H7 (cell line): ENCODE measurements around the gene UQCRH. TPM values are rescaled to one million over a fixed set of nuclear protein-coding genes. Genes with fewer than 3 reads are reported as not detected.
"Not testable (repeated sequence)": the region's sequence is repeated elsewhere in the genome, so short reads cannot be mapped to it uniquely, and the experiment has no call there.

Experiments
- DNase-seq: peaks from one replicate; pipeline ENCODE4 v3.0.0; 2012
- H3K27me3 ChIP-seq: 2 replicates; pipeline ENCODE4 v1.6.0; 2011; ENCODE audit warnings: mild to moderate bottlenecking, low read length; ENCODE audit not compliant: control insufficient read depth, insufficient read depth
- H3K36me3 ChIP-seq: replicated peaks from 2 replicates; pipeline ENCODE4 v1.5.1; 2011; ENCODE audit warnings: low read length; ENCODE audit not compliant: control insufficient read depth, insufficient read depth
- H3K4me3 ChIP-seq: 2 replicates; pipeline ENCODE4 v1.5.1; 2011; ENCODE audit warnings: low read depth, mild to moderate bottlenecking, control low read depth, low read length, moderate library complexity; ENCODE audit not compliant: insufficient read depth
- total RNA-seq: library from RNA; depleted of rRNA; stranded (reverse); fragments of >200 nt; shearing (Covaris generic); gene quantifications from 2 replicates; pipeline ENCODE4 v1.2.3, GENCODE V29; 2014

UQCRH gene
- total RNA-seq, 1 experiment from 2014 or later: 909 TPM

- Histone ChIP-seq H3K27me3 (no peaks in the 10 kb centered on the region), H3K4me3 (no peak overlapping the region), H3K36me3 (peaks cover 26% of the 10 kb centered on the region)
- no peak for DNase-seq
Observed at GRCh38 chr1:46309401-46310159, 6.1 kb downstream of the UQCRH start.

DNA sequence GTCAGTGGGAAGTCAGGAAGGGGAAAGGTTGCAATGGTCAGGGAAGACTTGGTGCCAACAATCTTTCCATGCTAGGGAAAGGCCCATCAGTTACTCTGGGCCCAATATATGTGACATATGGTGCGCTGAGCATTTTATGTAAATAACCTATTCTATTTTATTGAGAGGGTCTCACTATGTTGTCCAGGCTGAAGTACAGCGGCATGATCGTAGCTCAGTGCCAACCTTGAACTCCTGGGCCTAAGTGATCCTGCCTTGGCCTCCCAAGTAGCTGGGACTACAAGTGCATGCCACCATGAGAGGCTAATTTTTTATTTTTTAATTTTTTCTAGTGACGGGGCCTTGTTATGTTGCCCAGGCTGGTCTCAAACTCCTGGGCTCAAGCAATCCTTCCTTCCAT lies 6.8 kb downstream of the UQCRH start:
- peaks cover 28% of the 10 kb centered on the region for H3K36me3 ChIP-seq

DNA sequence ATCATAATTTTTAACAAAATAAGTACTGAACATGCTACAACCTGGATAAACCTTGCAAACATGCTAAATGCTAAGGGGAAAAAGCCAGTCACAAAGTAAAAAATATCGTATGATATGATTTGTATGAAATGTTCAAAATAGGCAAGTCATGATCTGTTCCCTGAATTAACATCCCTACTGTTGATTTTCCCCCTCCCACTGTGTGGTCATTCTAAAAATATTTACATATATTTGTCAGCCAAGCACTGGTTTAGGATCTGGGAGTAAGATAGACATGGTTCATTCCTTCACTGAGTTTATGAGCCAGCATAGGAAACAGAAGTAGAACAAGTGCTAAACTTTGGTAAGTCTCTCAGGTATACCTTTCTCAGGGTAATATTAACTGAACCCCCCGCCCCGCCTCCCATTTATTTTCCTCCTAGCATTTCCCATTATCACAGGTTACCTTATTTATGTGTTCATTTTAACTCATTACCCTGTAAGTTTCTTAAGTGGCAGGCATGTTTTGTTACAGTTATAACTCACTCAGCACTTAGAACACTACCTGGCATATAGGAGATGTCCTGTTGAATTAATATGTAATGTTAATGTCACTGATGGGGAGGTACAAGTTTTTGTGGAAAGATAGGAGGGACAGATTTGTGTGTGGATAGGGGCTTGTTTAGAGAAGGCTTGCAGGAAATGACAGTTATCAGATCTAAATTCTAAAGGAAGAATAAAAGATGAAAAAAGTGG lies 12.3 kb downstream of the UQCRH start:
- DNase-seq: no peak
- H3K36me3 ChIP-seq: peaks cover 23% of the 10 kb centered on the region
- H3K27me3 ChIP-seq: no peaks in the 10 kb centered on the region
- H3K4me3 ChIP-seq: no peak overlapping the region

More for the DNA sequence above, 6.8 kb downstream of the UQCRH start:
- no peak overlapping the region for H3K4me3 ChIP-seq
- no peaks in the 10 kb centered on the region for H3K27me3 ChIP-seq
- DNase-seq: no peak

- Histone ChIP-seq H3K36me3 (peaks cover 17% of the 10 kb centered on the region), H3K4me3 (no peak overlapping the region), H3K27me3 (no peaks in the 10 kb centered on the region)
- no peak for DNase-seq
Observed at GRCh38 chr1:46317323-46317722, 13.8 kb downstream of the UQCRH start.

DNA sequence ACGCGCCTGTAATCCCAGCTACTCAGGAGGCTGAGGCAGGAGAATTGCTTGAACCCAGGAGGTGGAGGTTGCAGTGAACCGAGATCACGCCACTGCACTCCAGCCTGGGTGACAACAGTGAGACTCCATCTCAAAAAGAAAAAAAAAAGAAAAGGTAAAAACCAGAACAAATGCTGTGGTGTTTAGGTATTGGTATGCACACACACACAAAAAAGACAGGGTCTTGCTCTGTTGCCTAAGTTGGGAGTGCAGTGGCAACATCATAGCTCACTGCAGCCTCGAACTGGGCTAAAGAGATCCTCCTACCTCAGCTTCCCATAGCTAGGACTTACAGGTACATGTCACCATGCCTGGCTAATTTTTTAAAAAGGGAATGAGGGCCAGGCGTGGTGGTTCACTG lies 15.8 kb downstream of the UQCRH start:
- not testable (repeated sequence) for H3K27me3 ChIP-seq, H3K36me3 ChIP-seq, H3K4me3 ChIP-seq, DNase-seq

DNA sequence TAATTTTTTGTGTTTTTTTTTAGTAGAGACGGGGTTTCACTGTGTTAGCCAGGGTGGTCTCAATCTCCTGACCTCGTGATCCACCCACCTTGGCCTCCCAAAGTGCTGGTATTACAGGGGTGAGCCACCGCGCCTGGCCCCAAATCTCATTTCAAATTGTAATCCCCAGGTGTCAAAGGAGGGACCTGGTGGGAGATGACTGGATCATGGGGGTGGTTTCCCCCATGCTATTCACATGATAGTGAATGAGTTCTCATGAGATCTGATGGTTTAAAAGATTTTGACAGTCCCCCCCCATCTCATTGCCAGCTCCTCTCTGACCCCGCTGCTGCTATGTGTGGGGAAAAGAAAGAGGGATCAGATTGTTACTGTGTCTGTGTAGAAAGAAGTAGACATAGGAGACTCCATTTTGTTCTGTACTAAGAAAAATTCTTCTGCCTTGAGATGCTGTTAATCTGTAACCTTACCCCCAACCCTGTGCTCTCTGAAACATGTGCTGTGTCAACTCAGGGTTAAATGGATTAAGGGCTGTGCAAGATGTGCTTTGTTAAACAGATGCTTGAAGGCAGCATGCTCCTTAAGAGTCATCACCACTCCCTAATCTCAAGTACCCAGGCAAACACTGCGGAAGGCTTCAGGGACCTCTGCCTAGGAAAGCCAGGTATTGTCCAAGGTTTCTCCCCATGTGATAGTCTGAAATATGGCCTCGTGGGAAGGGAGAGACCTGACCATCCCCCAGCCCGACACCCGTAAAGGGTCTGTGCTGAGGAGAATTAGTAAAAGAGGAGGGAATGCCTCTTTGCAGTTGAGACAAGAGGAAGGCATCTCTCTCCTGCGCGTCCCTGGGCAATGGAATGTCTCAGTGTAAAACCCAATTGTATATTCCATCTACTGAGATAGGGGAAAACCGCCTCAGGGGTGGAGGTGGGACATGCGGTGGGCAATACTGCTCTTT lies 16.7 kb downstream of the UQCRH start:
- DNase-seq, H3K36me3 ChIP-seq, H3K27me3 ChIP-seq, H3K4me3 ChIP-seq: not testable (repeated sequence)

- DNase-seq, H3K36me3 ChIP-seq, H3K27me3 ChIP-seq, H3K4me3 ChIP-seq: not testable (repeated sequence)
Observed at GRCh38 chr1:46322191-46322590, 18.7 kb downstream of the UQCRH start.

- not testable (repeated sequence) for H3K36me3 ChIP-seq, H3K27me3 ChIP-seq, H3K4me3 ChIP-seq, DNase-seq
Observed at GRCh38 chr1:46325285-46326076, 22.0 kb downstream of the UQCRH start.

DNA sequence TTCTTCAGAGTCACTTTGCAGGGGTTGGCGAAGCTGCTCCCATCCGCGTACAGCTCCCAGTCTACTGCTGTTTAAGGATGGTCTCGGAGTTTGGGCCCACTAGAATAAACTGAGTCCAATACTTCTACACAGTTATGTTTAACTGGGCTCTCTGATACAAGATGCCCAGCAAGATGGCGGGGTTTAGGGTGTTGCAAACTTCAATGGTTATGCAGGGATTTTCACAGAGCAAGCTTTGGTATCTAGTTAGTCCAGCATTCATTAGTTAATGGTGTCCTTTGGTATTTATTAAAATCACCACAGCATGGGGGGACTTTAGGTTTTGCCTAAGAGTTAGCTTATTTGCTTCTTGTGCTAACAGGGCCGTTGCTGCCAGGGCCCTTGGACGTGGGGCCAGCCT lies 24.7 kb downstream of the UQCRH start:
- not testable (repeated sequence) for H3K36me3 ChIP-seq, H3K27me3 ChIP-seq, DNase-seq, H3K4me3 ChIP-seq

DNA sequence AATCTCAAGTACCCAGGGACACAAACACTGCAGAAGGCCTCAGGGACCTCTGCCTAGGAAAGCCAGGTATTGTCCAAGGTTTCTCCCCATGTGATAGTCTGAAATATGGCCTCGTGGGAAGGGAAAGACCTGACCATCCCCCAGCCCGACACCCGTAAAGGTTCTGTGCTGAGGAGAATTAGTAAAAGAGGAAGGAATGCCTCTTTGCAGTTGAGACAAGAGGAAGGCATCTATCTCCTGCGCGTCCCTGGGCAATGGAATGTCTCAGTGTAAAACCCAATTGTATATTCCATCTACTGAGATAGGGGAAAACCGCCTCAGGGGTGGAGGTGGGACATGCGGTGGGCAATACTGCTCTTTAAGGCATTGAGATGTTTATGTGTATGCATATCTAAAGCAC lies 26.3 kb downstream of the UQCRH start:
- DNase-seq, H3K4me3 ChIP-seq, H3K36me3 ChIP-seq, H3K27me3 ChIP-seq: not testable (repeated sequence)

DNA sequence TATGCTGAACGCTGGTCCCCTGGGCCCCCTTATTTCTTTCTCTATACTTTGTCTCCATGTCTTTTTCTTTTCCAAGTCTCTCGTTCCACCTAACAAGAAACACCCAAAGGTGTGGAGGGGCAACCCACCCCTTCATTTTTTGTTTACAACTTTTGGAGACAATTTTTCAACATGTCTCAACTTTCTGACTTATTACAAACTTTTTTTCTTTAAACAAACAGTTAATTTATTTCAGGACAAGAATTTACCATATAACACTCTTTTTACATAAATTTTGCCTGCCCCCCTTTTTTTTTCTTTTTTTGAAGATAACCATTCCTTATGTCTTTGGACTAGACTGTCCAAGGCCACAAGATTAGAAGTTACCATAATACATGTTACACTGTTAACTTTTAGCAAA lies 26.9 kb downstream of the UQCRH start:
- not testable (repeated sequence) for DNase-seq, H3K27me3 ChIP-seq, H3K36me3 ChIP-seq, H3K4me3 ChIP-seq

- H3K27me3 ChIP-seq, H3K36me3 ChIP-seq, H3K4me3 ChIP-seq: not testable (repeated sequence)
- peak; percentile 15 for DNase-seq
Observed at GRCh38 chr1:46331786-46332540, 28.5 kb downstream of the UQCRH start.

- peak; percentile 84 for DNase-seq
- no peak overlapping the region for H3K4me3 ChIP-seq
- H3K36me3 ChIP-seq: no peaks in the 10 kb centered on the region
- H3K27me3 ChIP-seq: no peaks in the 10 kb centered on the region
Observed at GRCh38 chr1:46333300-46334029, 30.0 kb downstream of the UQCRH start.
